ENCODE data around the gene MFAP3L. TPM values are rescaled to one million over a fixed set of nuclear protein-coding genes. Genes with fewer than 3 reads are reported as not detected.

MFAP3L gene
- total RNA-seq, 1 experiment from 2014 or later: 0.47 TPM

DNA sequence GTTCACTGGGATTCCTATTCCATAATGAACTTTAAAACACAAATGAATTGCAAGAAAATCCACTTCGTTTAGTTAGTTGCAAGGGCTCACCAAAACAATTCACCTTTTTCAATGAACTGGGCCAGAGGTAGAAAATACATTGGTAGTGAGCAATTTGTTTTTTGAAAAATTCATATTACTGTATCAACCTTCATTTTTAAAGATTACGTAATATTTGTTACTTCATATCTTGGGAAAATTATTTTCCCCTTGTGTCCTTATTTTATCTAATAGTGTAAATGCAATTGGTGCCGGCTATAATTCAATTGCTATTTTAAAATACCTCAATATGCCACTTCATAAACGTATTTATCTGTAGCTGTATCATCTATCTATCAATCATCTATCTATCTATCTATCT lies 41.5 kb downstream of the MFAP3L start:
- ChIA-PET POLR2A (ENCODE audit: unreplicated experiment) (no interaction called here), CTCF (no interaction called here)
- H3K4me3 ChIP-seq (ENCODE audit: low read length): no peak overlapping the region
- no peaks in the 10 kb centered on the region for H3K36me3 ChIP-seq (ENCODE audit: low read depth, low read length)
- no peak overlapping the region for H3K9ac ChIP-seq (ENCODE audit: low read length)
- DNase-seq: no peak
- no TSS peak for BruUV-seq (replicated peaks)
- H3K27me3 ChIP-seq (ENCODE audit: low read length): peaks cover 71% of the 10 kb centered on the region
- H3K9me2 ChIP-seq (replicated peaks; ENCODE audit: low read length): no peaks in the 10 kb centered on the region
- H3K27ac ChIP-seq (ENCODE audit: low read length): no peak overlapping the region
- TF ChIP-seq, protein P1, sequence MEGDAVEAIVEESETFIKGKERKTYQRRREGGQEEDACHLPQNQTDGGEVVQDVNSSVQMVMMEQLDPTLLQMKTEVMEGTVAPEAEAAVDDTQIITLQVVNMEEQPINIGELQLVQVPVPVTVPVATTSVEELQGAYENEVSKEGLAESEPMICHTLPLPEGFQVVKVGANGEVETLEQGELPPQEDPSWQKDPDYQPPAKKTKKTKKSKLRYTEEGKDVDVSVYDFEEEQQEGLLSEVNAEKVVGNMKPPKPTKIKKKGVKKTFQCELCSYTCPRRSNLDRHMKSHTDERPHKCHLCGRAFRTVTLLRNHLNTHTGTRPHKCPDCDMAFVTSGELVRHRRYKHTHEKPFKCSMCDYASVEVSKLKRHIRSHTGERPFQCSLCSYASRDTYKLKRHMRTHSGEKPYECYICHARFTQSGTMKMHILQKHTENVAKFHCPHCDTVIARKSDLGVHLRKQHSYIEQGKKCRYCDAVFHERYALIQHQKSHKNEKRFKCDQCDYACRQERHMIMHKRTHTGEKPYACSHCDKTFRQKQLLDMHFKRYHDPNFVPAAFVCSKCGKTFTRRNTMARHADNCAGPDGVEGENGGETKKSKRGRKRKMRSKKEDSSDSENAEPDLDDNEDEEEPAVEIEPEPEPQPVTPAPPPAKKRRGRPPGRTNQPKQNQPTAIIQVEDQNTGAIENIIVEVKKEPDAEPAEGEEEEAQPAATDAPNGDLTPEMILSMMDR (conservative IDR thresholded peaks at IDR 0.05; ENCODE audit: low read depth, low read length): no peak
- TF ChIP-seq EZH2phosphoT487 (IDR thresholded peaks at IDR 0.05; ENCODE audit: borderline replicate concordance, low read length) (no peak), EZH2 (IDR thresholded peaks at IDR 0.05; ENCODE audit: low read length, unreplicated experiment) (no peak)
- intact Hi-C loops (cut with micrococcal nuclease): no loop called here
- no peak overlapping the region for H3K4me2 ChIP-seq (ENCODE audit: low read length)
- no peaks in the 10 kb centered on the region for H3K9me3 ChIP-seq (ENCODE audit: low read length)
- no peak overlapping the region for H2AFZ ChIP-seq (ENCODE audit: low read length)
- H3K79me2 ChIP-seq (ENCODE audit: low read length): no peaks in the 10 kb centered on the region
- H3K4me1 ChIP-seq (ENCODE audit: insufficient read depth, low read length): no peaks in the 10 kb centered on the region
- ATAC-seq: no peak
- no peaks in the 10 kb centered on the region for H4K20me1 ChIP-seq (ENCODE audit: low read length)
- no peaks in the 10 kb centered on the region for H3F3A ChIP-seq (ENCODE audit: low read length, unreplicated experiment)

DNA sequence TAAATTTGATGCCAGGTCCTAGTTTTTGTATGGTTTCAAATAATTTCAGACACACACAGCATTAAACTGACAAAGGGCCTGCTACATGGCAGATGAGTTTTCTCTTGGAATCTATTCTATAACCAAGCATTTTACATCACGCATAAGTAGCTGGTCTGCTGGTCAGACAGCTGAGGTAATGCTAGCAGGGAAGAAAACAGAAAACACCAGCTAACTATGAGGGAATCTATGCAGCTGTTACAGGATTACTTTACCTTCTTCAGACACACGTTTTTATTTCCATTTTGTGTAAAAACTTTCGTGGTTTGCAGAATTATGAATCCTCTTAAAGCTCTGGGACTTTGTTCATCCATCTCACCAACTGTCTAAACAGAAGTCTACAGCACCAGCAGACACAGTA lies 42.0 kb downstream of the MFAP3L start:
- DNase-seq (no peak), ATAC-seq (no peak)
- Histone ChIP-seq H3K9me2 (replicated peaks; ENCODE audit: low read length) (no peaks in the 10 kb centered on the region), H2AFZ (ENCODE audit: low read length) (no peak overlapping the region), H3K27ac (ENCODE audit: low read length) (no peak overlapping the region), H3K4me2 (ENCODE audit: low read length) (no peak overlapping the region), H3F3A (ENCODE audit: low read length, unreplicated experiment) (no peaks in the 10 kb centered on the region), H4K20me1 (ENCODE audit: low read length) (no peaks in the 10 kb centered on the region), H3K4me3 (ENCODE audit: low read length) (no peak overlapping the region), H3K27me3 (ENCODE audit: low read length) (peaks cover 71% of the 10 kb centered on the region), H3K36me3 (ENCODE audit: low read depth, low read length) (no peaks in the 10 kb centered on the region), H3K4me1 (ENCODE audit: insufficient read depth, low read length) (no peaks in the 10 kb centered on the region), H3K9me3 (ENCODE audit: low read length) (no peaks in the 10 kb centered on the region), H3K9ac (ENCODE audit: low read length) (no peak overlapping the region), H3K79me2 (ENCODE audit: low read length) (no peaks in the 10 kb centered on the region)
- TF ChIP-seq, protein P1 (conservative IDR thresholded peaks at IDR 0.05; ENCODE audit: low read depth, low read length): no peak
- TF ChIP-seq EZH2phosphoT487 (IDR thresholded peaks at IDR 0.05; ENCODE audit: borderline replicate concordance, low read length) (no peak), EZH2 (IDR thresholded peaks at IDR 0.05; ENCODE audit: low read length, unreplicated experiment) (no peak)
- no TSS peak for BruUV-seq (replicated peaks)
- CTCF ChIA-PET: no interaction called here
- POLR2A ChIA-PET (ENCODE audit: unreplicated experiment): no interaction called here
- intact Hi-C loops (cut with micrococcal nuclease): no loop called here

DNA sequence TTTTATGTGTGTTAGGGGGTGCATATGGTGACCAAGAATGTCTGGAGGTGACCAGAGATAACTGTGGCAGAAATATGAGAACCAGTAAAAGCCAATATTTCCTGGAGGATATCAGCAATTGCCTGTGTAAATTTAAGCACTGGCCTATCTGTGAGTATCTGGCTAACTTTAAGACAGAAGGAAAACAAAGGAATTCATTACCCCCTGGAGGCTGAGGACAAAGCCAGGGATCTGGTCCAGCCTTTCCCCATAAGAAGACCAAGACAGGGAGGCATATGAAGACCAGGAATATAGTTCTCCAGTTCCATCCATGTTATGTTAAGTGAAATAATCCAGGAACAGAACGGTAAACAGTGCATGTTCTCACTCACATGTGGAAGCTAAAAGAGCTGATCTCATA lies 49.2 kb downstream of the MFAP3L start:
- H4K20me1 ChIP-seq (ENCODE audit: low read length): no peaks in the 10 kb centered on the region
- no peaks in the 10 kb centered on the region for H3K9me3 ChIP-seq (ENCODE audit: low read length)
- ChIA-PET POLR2A (ENCODE audit: unreplicated experiment) (no interaction called here), CTCF (no interaction called here)
- no TSS peak for BruUV-seq (replicated peaks)
- H3F3A ChIP-seq (ENCODE audit: low read length, unreplicated experiment): no peaks in the 10 kb centered on the region
- H3K4me1 ChIP-seq (ENCODE audit: insufficient read depth, low read length): no peaks in the 10 kb centered on the region
- H3K9me2 ChIP-seq (replicated peaks; ENCODE audit: low read length): no peaks in the 10 kb centered on the region
- TF ChIP-seq EZH2 (IDR thresholded peaks at IDR 0.05; ENCODE audit: low read length, unreplicated experiment) (no peak), EZH2phosphoT487 (IDR thresholded peaks at IDR 0.05; ENCODE audit: borderline replicate concordance, low read length) (no peak)
- TF ChIP-seq, protein P1 (conservative IDR thresholded peaks at IDR 0.05; ENCODE audit: low read depth, low read length): no peak
- ATAC-seq (no peak), DNase-seq (no peak)
- no peak overlapping the region for H3K27ac ChIP-seq (ENCODE audit: low read length)
- H2AFZ ChIP-seq (ENCODE audit: low read length): no peak overlapping the region
- H3K36me3 ChIP-seq (ENCODE audit: low read depth, low read length): no peaks in the 10 kb centered on the region
- no peak overlapping the region for H3K4me3 ChIP-seq (ENCODE audit: low read length)
- H3K79me2 ChIP-seq (ENCODE audit: low read length): no peaks in the 10 kb centered on the region
- intact Hi-C loops (cut with micrococcal nuclease): no loop called here
- no peak overlapping the region for H3K9ac ChIP-seq (ENCODE audit: low read length)
- H3K27me3 ChIP-seq (ENCODE audit: low read length): peaks cover 68% of the 10 kb centered on the region
- H3K4me2 ChIP-seq (ENCODE audit: low read length): no peak overlapping the region

Measured in PC-3 (cell line).